ENCODE data around the gene AVL9. TPM values are rescaled to one million over a fixed set of nuclear protein-coding genes. Genes with fewer than 3 reads are reported as not detected.
"Not testable (repeated sequence)": the region's sequence is repeated elsewhere in the genome, so short reads cannot be mapped to it uniquely, and the experiment has no call there.

AVL9 gene
- total and polyA plus RNA-seq, 2 donors (not counting 1 experiment from before 2014, with no cell fraction given): 15.4 to 48.0 TPM

DNA sequence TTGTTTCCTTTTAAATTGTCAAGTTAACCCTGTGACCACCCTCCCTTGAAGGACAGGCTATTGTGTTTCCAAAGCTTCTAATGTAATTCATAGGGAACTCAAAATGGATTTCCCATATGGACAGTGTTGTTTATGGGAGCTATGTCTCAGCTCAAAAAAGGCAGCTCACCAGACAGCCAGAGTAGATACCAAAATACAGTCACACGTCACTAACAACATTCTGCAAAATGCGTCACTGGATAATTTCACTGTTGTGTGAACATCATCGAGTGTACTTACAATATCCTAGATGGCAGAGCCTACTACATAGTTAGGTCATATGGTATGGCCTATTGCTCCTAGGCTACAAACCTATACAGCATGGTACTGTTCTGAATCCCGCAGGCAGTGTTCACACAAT, 97.4 kb downstream of the AVL9 start:
- no peak for TF ChIP-seq EZH2 (IDR thresholded peaks at IDR 0.05; ENCODE audit: borderline replicate concordance, insufficient read depth, low read depth, low read length, poor library complexity, severe bottlenecking)
- TF ChIP-seq, protein P1, sequence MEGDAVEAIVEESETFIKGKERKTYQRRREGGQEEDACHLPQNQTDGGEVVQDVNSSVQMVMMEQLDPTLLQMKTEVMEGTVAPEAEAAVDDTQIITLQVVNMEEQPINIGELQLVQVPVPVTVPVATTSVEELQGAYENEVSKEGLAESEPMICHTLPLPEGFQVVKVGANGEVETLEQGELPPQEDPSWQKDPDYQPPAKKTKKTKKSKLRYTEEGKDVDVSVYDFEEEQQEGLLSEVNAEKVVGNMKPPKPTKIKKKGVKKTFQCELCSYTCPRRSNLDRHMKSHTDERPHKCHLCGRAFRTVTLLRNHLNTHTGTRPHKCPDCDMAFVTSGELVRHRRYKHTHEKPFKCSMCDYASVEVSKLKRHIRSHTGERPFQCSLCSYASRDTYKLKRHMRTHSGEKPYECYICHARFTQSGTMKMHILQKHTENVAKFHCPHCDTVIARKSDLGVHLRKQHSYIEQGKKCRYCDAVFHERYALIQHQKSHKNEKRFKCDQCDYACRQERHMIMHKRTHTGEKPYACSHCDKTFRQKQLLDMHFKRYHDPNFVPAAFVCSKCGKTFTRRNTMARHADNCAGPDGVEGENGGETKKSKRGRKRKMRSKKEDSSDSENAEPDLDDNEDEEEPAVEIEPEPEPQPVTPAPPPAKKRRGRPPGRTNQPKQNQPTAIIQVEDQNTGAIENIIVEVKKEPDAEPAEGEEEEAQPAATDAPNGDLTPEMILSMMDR (IDR thresholded peaks at IDR 0.05): no peak
- no peak for ATAC-seq (ENCODE audit: low read depth)
- WGBS (ENCODE audit: insufficient coverage): 100% methylated on average over 2 of the region's 4 CpGs
- Mint-ChIP-seq H3K4me1 (peaks cover 1% of the 10 kb centered on the region), H3K27ac (no peak overlapping the region), H3K4me3 (no peak overlapping the region), H3K9me3 (ENCODE audit: insufficient read depth) (peaks cover 5% of the 10 kb centered on the region), H3K27me3 (no peaks in the 10 kb centered on the region)
- H4K20me1 ChIP-seq (ENCODE audit: control insufficient read depth, insufficient read depth, low read length, poor library complexity, severe bottlenecking): no peaks in the 10 kb centered on the region
- ChIA-PET POLR2A (no interaction called here), CTCF (no interaction called here)
- intact Hi-C loops (cut with micrococcal nuclease): no loop called here
- peaks cover 0 to under 1% (median 0%) of the 10 kb centered on the region in 3 donors for H3K9me3 ChIP-seq (ENCODE audit: control extremely low read depth in 1 of 3, control insufficient read depth in 2 of 3, insufficient read depth in 1 of 3, low read length in 2 of 3)
- no peaks in the 10 kb centered on the region for H3K27me3 ChIP-seq (replicated peaks in 1 of 4; ENCODE audit: control extremely low read depth in 1 of 4, control insufficient read depth in 3 of 4, insufficient read depth in 4 of 4, low read length in 3 of 4)
- H3K27ac ChIP-seq (ENCODE audit: low read length in 2 of 2): no peak overlapping the region
- DNase-seq: no peak
- peaks cover 0 to 2% of the 10 kb centered on the region in 2 experiments for H3K36me3 ChIP-seq (replicated peaks in 1 of 2; ENCODE audit: control extremely low read depth in 1 of 2, control insufficient read depth in 1 of 2, extremely low read depth in 1 of 2, insufficient read depth in 2 of 2, low read length in 1 of 2)
- H3K4me2 ChIP-seq (replicated peaks; ENCODE audit: low read depth, low read length, poor library complexity, severe bottlenecking): no peak overlapping the region
- H3K79me2 ChIP-seq (ENCODE audit: control insufficient read depth, insufficient read depth, low read length): no peaks in the 10 kb centered on the region
- H2AFZ ChIP-seq (ENCODE audit: insufficient read depth, low read depth, low read length, poor library complexity, severe bottlenecking): no peak overlapping the region
- H3K4me1 ChIP-seq (ENCODE audit: control insufficient read depth in 2 of 2, insufficient read depth in 2 of 2, low read length in 2 of 2): no peaks in the 10 kb centered on the region
- H3K4me3 ChIP-seq (ENCODE audit: control extremely low read depth in 1 of 5, extremely low read depth in 1 of 5, insufficient read depth in 1 of 5, low read depth in 2 of 5, low read length in 4 of 5): no peak overlapping the region
- H3K9ac ChIP-seq (ENCODE audit: low read length): no peak overlapping the region

DNA sequence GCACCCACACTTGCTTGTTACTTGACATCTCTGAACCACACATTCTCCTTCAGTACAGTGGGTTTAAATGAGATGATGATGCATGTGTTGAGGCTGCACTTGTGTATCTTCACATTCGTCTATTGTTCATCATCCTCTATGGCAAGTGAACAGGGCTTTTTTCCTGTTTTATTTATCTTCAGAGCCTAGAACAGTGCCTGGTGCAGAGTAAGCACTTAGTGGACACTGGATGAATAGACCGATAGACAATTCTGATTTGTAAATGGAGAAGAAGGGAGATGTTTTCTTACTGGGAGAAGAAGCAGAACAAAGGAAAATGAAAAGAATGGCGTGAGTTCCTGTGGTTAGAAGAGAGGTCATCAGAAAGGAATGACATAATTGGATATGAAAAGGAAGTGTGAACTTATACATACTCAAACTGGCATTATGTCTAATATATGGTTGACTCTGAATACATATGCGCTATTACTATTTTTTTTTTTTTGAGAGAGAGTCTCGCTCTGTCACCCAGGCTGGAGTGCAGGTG, 99.7 kb downstream of the AVL9 start:
- Histone ChIP-seq H4K20me1 (ENCODE audit: control insufficient read depth, insufficient read depth, low read length, poor library complexity, severe bottlenecking) (no peaks in the 10 kb centered on the region), H3K36me3 (replicated peaks in 1 of 2; ENCODE audit: control extremely low read depth in 1 of 2, control insufficient read depth in 1 of 2, extremely low read depth in 1 of 2, insufficient read depth in 2 of 2, low read length in 1 of 2) (no peaks in the 10 kb centered on the region), H3K27me3 (replicated peaks in 1 of 4; ENCODE audit: control extremely low read depth in 1 of 4, control insufficient read depth in 3 of 4, insufficient read depth in 4 of 4, low read length in 3 of 4) (no peaks in the 10 kb centered on the region), H3K79me2 (ENCODE audit: control insufficient read depth, insufficient read depth, low read length) (no peaks in the 10 kb centered on the region), H3K4me2 (replicated peaks; ENCODE audit: low read depth, low read length, poor library complexity, severe bottlenecking) (no peak overlapping the region), H3K27ac (ENCODE audit: low read length in 2 of 2) (no peak overlapping the region), H3K4me1 (ENCODE audit: control insufficient read depth in 2 of 2, insufficient read depth in 2 of 2, low read length in 2 of 2) (no peaks in the 10 kb centered on the region), H3K4me3 (ENCODE audit: control extremely low read depth in 1 of 5, extremely low read depth in 1 of 5, insufficient read depth in 1 of 5, low read depth in 2 of 5, low read length in 4 of 5) (no peak overlapping the region), H3K9ac (ENCODE audit: low read length) (no peak overlapping the region), H2AFZ (ENCODE audit: insufficient read depth, low read depth, low read length, poor library complexity, severe bottlenecking) (no peak overlapping the region), H3K9me3 (ENCODE audit: control extremely low read depth in 1 of 3, control insufficient read depth in 2 of 3, insufficient read depth in 1 of 3, low read length in 2 of 3) (peaks cover 0 to 3% (median 2%) of the 10 kb centered on the region in 3 donors)
- Mint-ChIP-seq H3K9me3 (ENCODE audit: insufficient read depth) (peaks cover 9% of the 10 kb centered on the region), H3K27ac (no peak overlapping the region), H3K27me3 (no peaks in the 10 kb centered on the region), H3K4me3 (no peak overlapping the region), H3K4me1 (no peaks in the 10 kb centered on the region)
- CTCF ChIA-PET: no interaction called here
- POLR2A ChIA-PET: no interaction called here
- DNase-seq (no peak), ATAC-seq (ENCODE audit: low read depth) (no peak)
- WGBS (ENCODE audit: insufficient coverage): 100% methylated on average over 1 of the region's 5 CpGs
- intact Hi-C loops (cut with micrococcal nuclease): no loop called here
- no peak for TF ChIP-seq EZH2 (IDR thresholded peaks at IDR 0.05; ENCODE audit: borderline replicate concordance, insufficient read depth, low read depth, low read length, poor library complexity, severe bottlenecking)
- TF ChIP-seq, protein P1 (IDR thresholded peaks at IDR 0.05): no peak

DNA sequence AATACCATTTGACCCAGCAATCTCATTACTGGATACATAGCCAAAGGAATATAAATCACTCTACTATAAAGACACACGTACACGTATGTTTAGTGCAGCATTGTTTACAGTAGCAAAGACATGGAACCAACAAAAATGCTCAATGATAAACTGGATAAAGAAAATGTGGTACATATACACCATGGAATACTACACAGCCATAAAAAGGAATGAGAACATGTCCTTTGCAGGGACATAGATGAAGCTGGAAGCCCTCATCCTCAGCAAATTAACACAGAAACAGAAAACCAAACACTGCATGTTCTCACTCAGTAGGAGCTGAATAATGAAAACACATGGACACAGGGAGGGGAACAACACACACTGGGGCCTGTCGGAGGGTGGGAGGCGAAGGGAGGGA, 105.9 kb downstream of the AVL9 start:
- WGBS (ENCODE audit: insufficient coverage): 80% methylated on average over 2 of the region's 4 CpGs
- H3K9ac ChIP-seq (ENCODE audit: low read length); POLR2A ChIA-PET; H3K36me3 ChIP-seq (replicated peaks in 1 of 2; ENCODE audit: control extremely low read depth in 1 of 2, control insufficient read depth in 1 of 2, extremely low read depth in 1 of 2, insufficient read depth in 2 of 2, low read length in 1 of 2); H3K4me1 ChIP-seq (ENCODE audit: control insufficient read depth in 2 of 2, insufficient read depth in 2 of 2, low read length in 2 of 2); intact Hi-C loops (cut with micrococcal nuclease); DNase-seq; ATAC-seq (ENCODE audit: low read depth); H3K27ac Mint-ChIP-seq; H3K79me2 ChIP-seq (ENCODE audit: control insufficient read depth, insufficient read depth, low read length); H3K27me3 ChIP-seq (replicated peaks in 1 of 4; ENCODE audit: control extremely low read depth in 1 of 4, control insufficient read depth in 3 of 4, insufficient read depth in 4 of 4, low read length in 3 of 4); H3K27ac ChIP-seq (ENCODE audit: low read length in 2 of 2); H3K4me3 Mint-ChIP-seq; H4K20me1 ChIP-seq (ENCODE audit: control insufficient read depth, insufficient read depth, low read length, poor library complexity, severe bottlenecking); CTCF ChIA-PET; H3K9me3 ChIP-seq (ENCODE audit: control extremely low read depth in 1 of 3, control insufficient read depth in 2 of 3, insufficient read depth in 1 of 3, low read length in 2 of 3); H3K4me2 ChIP-seq (replicated peaks; ENCODE audit: low read depth, low read length, poor library complexity, severe bottlenecking); H3K4me3 ChIP-seq (ENCODE audit: control extremely low read depth in 1 of 5, extremely low read depth in 1 of 5, insufficient read depth in 1 of 5, low read depth in 2 of 5, low read length in 4 of 5); H3K27me3 Mint-ChIP-seq; H3K4me1 Mint-ChIP-seq; H2AFZ ChIP-seq (ENCODE audit: insufficient read depth, low read depth, low read length, poor library complexity, severe bottlenecking): not testable (repeated sequence)
- H3K9me3 Mint-ChIP-seq (ENCODE audit: insufficient read depth): peaks cover 16% of the 10 kb centered on the region
